ENCODE results near the gene LUZP2. TPM values are rescaled to one million over a fixed set of nuclear protein-coding genes. Genes with fewer than 3 reads are reported as not detected.

Gene LUZP2
- total and polyA plus RNA-seq, 4 experiments from 2014 or later, result not detected

DNA sequence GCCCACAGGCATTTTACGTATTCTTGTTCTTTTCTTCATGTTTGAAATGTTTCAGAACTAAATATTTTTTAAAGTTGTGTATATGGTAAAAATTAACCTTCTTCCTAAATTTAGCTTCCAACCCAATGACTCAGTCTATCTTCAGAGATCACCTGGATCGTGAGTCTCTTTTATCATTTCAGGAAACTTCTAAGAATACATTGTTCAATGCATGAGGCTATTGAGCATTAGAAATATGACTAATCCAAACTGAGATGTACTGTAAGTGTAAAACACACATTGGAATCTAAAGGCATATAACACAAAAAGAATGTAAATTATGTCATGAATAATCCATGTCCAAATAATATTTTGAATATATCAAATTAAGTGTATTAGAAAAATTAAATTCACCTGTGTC is 265.2 kb downstream of the LUZP2 start:
- intact Hi-C loops (cut with micrococcal nuclease), result no loop called here
- Mint-ChIP-seq H3K4me3 (no peak overlapping the region), H3K27me3 (no peaks in the 10 kb centered on the region), H3K9me3 (peaks cover 0 to 9% (median 1%) of the 10 kb centered on the region in 8 donors), H3K4me1 (no peaks in the 10 kb centered on the region), H3K27ac (no peak overlapping the region), H3K36me3 (no peaks in the 10 kb centered on the region)
- Histone ChIP-seq H3K36me3 (ENCODE audit: insufficient read depth, low read length) (no peaks in the 10 kb centered on the region), H3K4me1 (ENCODE audit: insufficient read depth, low read length) (no peaks in the 10 kb centered on the region), H3K27me3 (ENCODE audit: insufficient read depth, low read length) (no peaks in the 10 kb centered on the region), H3K4me3 (ENCODE audit: low read length in 2 of 2) (no peak overlapping the region), H3K9me3 (ENCODE audit: control insufficient read depth in 1 of 2, low read length in 2 of 2) (no peaks in the 10 kb centered on the region), H3K27ac (ENCODE audit: low read depth, low read length) (no peak overlapping the region)
- no peak for DNase-seq
- POLR2A ChIA-PET (ENCODE audit: partially characterized antibody), result no interaction called here
- CTCF ChIA-PET (ENCODE audit: partially characterized antibody), result no interaction called here

- POLR2A ChIA-PET (ENCODE audit: partially characterized antibody), result no interaction called here
- H3K27ac Mint-ChIP-seq, result no peak overlapping the region
- H3K4me3 Mint-ChIP-seq, result no peak overlapping the region
- H3K27ac ChIP-seq (ENCODE audit: low read depth, low read length), result no peak overlapping the region
- DNase-seq, result no peak
- H3K36me3 ChIP-seq (ENCODE audit: insufficient read depth, low read length), result no peaks in the 10 kb centered on the region
- no peak overlapping the region for H3K4me3 ChIP-seq (ENCODE audit: low read length in 2 of 2)
- no peaks in the 10 kb centered on the region for H3K36me3 Mint-ChIP-seq
- CTCF ChIA-PET (ENCODE audit: partially characterized antibody), result no interaction called here
- H3K27me3 ChIP-seq (ENCODE audit: insufficient read depth, low read length), result no peaks in the 10 kb centered on the region
- no peaks in the 10 kb centered on the region for H3K9me3 ChIP-seq (ENCODE audit: control insufficient read depth in 1 of 2, low read length in 2 of 2)
- no peaks in the 10 kb centered on the region for H3K27me3 Mint-ChIP-seq
- H3K4me1 ChIP-seq (ENCODE audit: insufficient read depth, low read length), result no peaks in the 10 kb centered on the region
- peaks cover 2 to 21% (median 7%) of the 10 kb centered on the region in 8 donors for H3K9me3 Mint-ChIP-seq
- intact Hi-C loops (cut with micrococcal nuclease), result no loop called here
- no peaks in the 10 kb centered on the region for H3K4me1 Mint-ChIP-seq
Measured at GRCh38 chr11:24767411-24767810, 270.6 kb downstream of the LUZP2 start.

GRCh38 chr11:24773322-24773721 is 276.5 kb downstream of the LUZP2 start:
- H3K4me3 Mint-ChIP-seq, result no peak overlapping the region
- H3K27ac Mint-ChIP-seq, result no peak overlapping the region
- intact Hi-C loops (cut with micrococcal nuclease), result no loop called here
- H3K27me3 Mint-ChIP-seq, result no peaks in the 10 kb centered on the region
- H3K9me3 ChIP-seq (ENCODE audit: control insufficient read depth in 1 of 2, low read length in 2 of 2), result no peaks in the 10 kb centered on the region
- no peaks in the 10 kb centered on the region for H3K4me1 Mint-ChIP-seq
- no peaks in the 10 kb centered on the region for H3K4me1 ChIP-seq (ENCODE audit: insufficient read depth, low read length)
- H3K9me3 Mint-ChIP-seq, result peaks cover 2 to 22% (median 10%) of the 10 kb centered on the region in 8 donors
- no peaks in the 10 kb centered on the region for H3K36me3 ChIP-seq (ENCODE audit: insufficient read depth, low read length)
- no peak for DNase-seq
- no peaks in the 10 kb centered on the region for H3K27me3 ChIP-seq (ENCODE audit: insufficient read depth, low read length)
- ChIA-PET CTCF (ENCODE audit: partially characterized antibody) (no interaction called here), POLR2A (ENCODE audit: partially characterized antibody) (no interaction called here)
- H3K4me3 ChIP-seq (ENCODE audit: low read length in 2 of 2), result no peak overlapping the region
- H3K27ac ChIP-seq (ENCODE audit: low read depth, low read length), result no peak overlapping the region
- H3K36me3 Mint-ChIP-seq, result no peaks in the 10 kb centered on the region

GRCh38 chr11:24779791-24780190 is 282.9 kb downstream of the LUZP2 start:
- Mint-ChIP-seq H3K4me3 (no peak overlapping the region), H3K27me3 (no peaks in the 10 kb centered on the region), H3K9me3 (peaks cover 0 to 14% (median 5%) of the 10 kb centered on the region in 8 donors), H3K4me1 (no peaks in the 10 kb centered on the region), H3K36me3 (no peaks in the 10 kb centered on the region), H3K27ac (no peak overlapping the region)
- no peak overlapping the region for H3K27ac ChIP-seq (ENCODE audit: low read depth, low read length)
- H3K27me3 ChIP-seq (ENCODE audit: insufficient read depth, low read length), result no peaks in the 10 kb centered on the region
- no peak for DNase-seq
- ChIA-PET POLR2A (ENCODE audit: partially characterized antibody) (no interaction called here), CTCF (ENCODE audit: partially characterized antibody) (no interaction called here)
- H3K9me3 ChIP-seq (ENCODE audit: control insufficient read depth in 1 of 2, low read length in 2 of 2), result no peaks in the 10 kb centered on the region
- no peaks in the 10 kb centered on the region for H3K36me3 ChIP-seq (ENCODE audit: insufficient read depth, low read length)
- H3K4me3 ChIP-seq (ENCODE audit: low read length in 2 of 2), result no peak overlapping the region
- no peaks in the 10 kb centered on the region for H3K4me1 ChIP-seq (ENCODE audit: insufficient read depth, low read length)
- intact Hi-C loops (cut with micrococcal nuclease), result no loop called here

DNA sequence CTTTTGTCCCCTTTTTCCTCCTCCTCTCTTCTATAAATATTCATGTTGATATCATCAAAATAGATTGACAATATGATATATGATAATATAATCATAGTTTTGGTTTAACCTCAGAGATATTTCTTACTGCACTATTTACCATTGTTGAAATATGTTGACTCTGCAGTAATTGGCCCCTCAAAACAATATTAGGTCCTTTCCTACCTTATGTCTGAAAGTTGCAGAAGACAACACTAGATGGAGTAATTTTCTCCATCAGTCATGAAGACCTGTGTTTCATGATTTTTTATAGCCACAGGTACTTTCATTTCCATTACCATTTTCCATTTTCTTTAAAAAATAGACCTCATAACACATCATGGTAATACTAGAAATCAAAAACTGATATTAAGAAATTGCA is 284.4 kb downstream of the LUZP2 start:
- Mint-ChIP-seq H3K9me3 (peaks cover 0 to 14% (median 4%) of the 10 kb centered on the region in 8 donors), H3K4me3 (no peak overlapping the region), H3K4me1 (no peaks in the 10 kb centered on the region), H3K27ac (no peak overlapping the region), H3K27me3 (no peaks in the 10 kb centered on the region), H3K36me3 (no peaks in the 10 kb centered on the region)
- H3K9me3 ChIP-seq (ENCODE audit: control insufficient read depth in 1 of 2, low read length in 2 of 2), result no peaks in the 10 kb centered on the region
- CTCF ChIA-PET (ENCODE audit: partially characterized antibody), result no interaction called here
- no peaks in the 10 kb centered on the region for H3K4me1 ChIP-seq (ENCODE audit: insufficient read depth, low read length)
- intact Hi-C loops (cut with micrococcal nuclease), result no loop called here
- H3K27me3 ChIP-seq (ENCODE audit: insufficient read depth, low read length), result no peaks in the 10 kb centered on the region
- POLR2A ChIA-PET (ENCODE audit: partially characterized antibody), result no interaction called here
- no peak for DNase-seq
- H3K36me3 ChIP-seq (ENCODE audit: insufficient read depth, low read length), result no peaks in the 10 kb centered on the region
- H3K4me3 ChIP-seq (ENCODE audit: low read length in 2 of 2), result no peak overlapping the region
- H3K27ac ChIP-seq (ENCODE audit: low read depth, low read length), result no peak overlapping the region

- intact Hi-C loops (cut with micrococcal nuclease), result no loop called here
- H3K27me3 ChIP-seq (ENCODE audit: insufficient read depth, low read length), result no peaks in the 10 kb centered on the region
- H3K27ac ChIP-seq (ENCODE audit: low read depth, low read length), result no peak overlapping the region
- no peaks in the 10 kb centered on the region for H3K27me3 Mint-ChIP-seq
- H3K9me3 Mint-ChIP-seq, result peaks cover 0 to 21% (median 6%) of the 10 kb centered on the region in 8 donors
- no peak overlapping the region for H3K27ac Mint-ChIP-seq
- H3K4me1 ChIP-seq (ENCODE audit: insufficient read depth, low read length), result no peaks in the 10 kb centered on the region
- ChIA-PET POLR2A (ENCODE audit: partially characterized antibody) (no interaction called here), CTCF (ENCODE audit: partially characterized antibody) (no interaction called here)
- no peak overlapping the region for H3K4me3 Mint-ChIP-seq
- H3K36me3 ChIP-seq (ENCODE audit: insufficient read depth, low read length), result no peaks in the 10 kb centered on the region
- no peak for DNase-seq
- H3K4me3 ChIP-seq (ENCODE audit: low read length in 2 of 2), result no peak overlapping the region
- no peaks in the 10 kb centered on the region for H3K9me3 ChIP-seq (ENCODE audit: control insufficient read depth in 1 of 2, low read length in 2 of 2)
- no peaks in the 10 kb centered on the region for H3K36me3 Mint-ChIP-seq
- H3K4me1 Mint-ChIP-seq, result no peaks in the 10 kb centered on the region
Measured at GRCh38 chr11:24793479-24793878, 296.6 kb downstream of the LUZP2 start.

GRCh38 chr11:24794064-24794463 is 297.2 kb downstream of the LUZP2 start:
- H3K4me3 Mint-ChIP-seq, result no peak overlapping the region
- Histone ChIP-seq H3K9me3 (ENCODE audit: control insufficient read depth in 1 of 2, low read length in 2 of 2) (no peaks in the 10 kb centered on the region), H3K4me3 (ENCODE audit: low read length in 2 of 2) (no peak overlapping the region), H3K4me1 (ENCODE audit: insufficient read depth, low read length) (no peaks in the 10 kb centered on the region), H3K36me3 (ENCODE audit: insufficient read depth, low read length) (no peaks in the 10 kb centered on the region), H3K27ac (ENCODE audit: low read depth, low read length) (no peak overlapping the region), H3K27me3 (ENCODE audit: insufficient read depth, low read length) (no peaks in the 10 kb centered on the region)
- no peaks in the 10 kb centered on the region for H3K36me3 Mint-ChIP-seq
- POLR2A ChIA-PET (ENCODE audit: partially characterized antibody), result no interaction called here
- no peaks in the 10 kb centered on the region for H3K27me3 Mint-ChIP-seq
- no peaks in the 10 kb centered on the region for H3K4me1 Mint-ChIP-seq
- H3K9me3 Mint-ChIP-seq, result peaks cover 0 to 23% (median 7%) of the 10 kb centered on the region in 8 donors
- CTCF ChIA-PET (ENCODE audit: partially characterized antibody), result no interaction called here
- intact Hi-C loops (cut with micrococcal nuclease), result no loop called here
- H3K27ac Mint-ChIP-seq, result no peak overlapping the region
- no peak for DNase-seq

GRCh38 chr11:24805671-24806070 is 308.8 kb downstream of the LUZP2 start:
- POLR2A ChIA-PET (ENCODE audit: partially characterized antibody), result no interaction called here
- intact Hi-C loops (cut with micrococcal nuclease), result no loop called here

More at GRCh38 chr11:24805671-24806070, 308.8 kb downstream of the LUZP2 start:
- H3K36me3 Mint-ChIP-seq, result no peaks in the 10 kb centered on the region
- Histone ChIP-seq H3K9me3 (ENCODE audit: control insufficient read depth in 1 of 2, low read length in 2 of 2) (no peaks in the 10 kb centered on the region), H3K36me3 (ENCODE audit: insufficient read depth, low read length) (no peaks in the 10 kb centered on the region), H3K4me1 (ENCODE audit: insufficient read depth, low read length) (no peaks in the 10 kb centered on the region), H3K27ac (ENCODE audit: low read depth, low read length) (no peak overlapping the region), H3K27me3 (ENCODE audit: insufficient read depth, low read length) (no peaks in the 10 kb centered on the region), H3K4me3 (ENCODE audit: low read length in 2 of 2) (no peak overlapping the region)
- no peak overlapping the region for H3K4me3 Mint-ChIP-seq
- H3K9me3 Mint-ChIP-seq, result peaks cover 0 to 25% (median 10%) of the 10 kb centered on the region in 8 donors
- CTCF ChIA-PET (ENCODE audit: partially characterized antibody), result no interaction called here
- no peak overlapping the region for H3K27ac Mint-ChIP-seq
- no peaks in the 10 kb centered on the region for H3K27me3 Mint-ChIP-seq
- no peak for DNase-seq
- no peaks in the 10 kb centered on the region for H3K4me1 Mint-ChIP-seq

Data from CD4-positive, alpha-beta memory T cell (primary cell).